ENCODE data around the gene ACTL7B. TPM values are rescaled to one million over a fixed set of nuclear protein-coding genes. Genes with fewer than 3 reads are reported as not detected.

The ACTL7B gene
- total RNA-seq, 1 experiment from 2014 or later, result not detected

DNA sequence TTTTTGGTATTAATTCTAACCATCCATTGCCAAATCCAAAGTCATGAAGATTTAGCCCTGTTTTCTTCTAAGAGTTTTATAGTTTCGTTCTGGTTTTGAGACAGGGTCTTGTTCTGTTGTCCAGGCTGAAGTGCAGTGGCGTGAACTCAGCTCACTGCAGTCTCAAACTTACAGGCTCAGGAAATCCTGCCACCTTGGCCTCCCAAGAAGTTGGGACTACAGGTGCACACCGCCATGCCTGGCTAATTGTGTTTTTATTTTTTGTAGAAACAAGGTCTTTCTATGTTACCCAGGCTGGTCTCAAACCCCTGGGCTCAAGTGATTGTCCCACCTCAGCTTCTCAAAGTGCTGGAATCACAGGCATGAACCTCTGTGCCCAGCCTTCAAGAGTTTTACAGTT lies 27.3 kb upstream of the ACTL7B start:
- Histone ChIP-seq H3K9me3 (replicated peaks) (no peaks in the 10 kb centered on the region), H3K4me1 (replicated peaks) (peaks cover 10% of the 10 kb centered on the region), H3K27ac (no peak overlapping the region), H3K27me3 (replicated peaks) (no peaks in the 10 kb centered on the region), H3K36me3 (peaks cover 12% of the 10 kb centered on the region), H3K4me3 (no peak overlapping the region)
- no peak for DNase-seq (ENCODE audit: low read depth in 1 of 2, low spot score in 2 of 2)

DNA sequence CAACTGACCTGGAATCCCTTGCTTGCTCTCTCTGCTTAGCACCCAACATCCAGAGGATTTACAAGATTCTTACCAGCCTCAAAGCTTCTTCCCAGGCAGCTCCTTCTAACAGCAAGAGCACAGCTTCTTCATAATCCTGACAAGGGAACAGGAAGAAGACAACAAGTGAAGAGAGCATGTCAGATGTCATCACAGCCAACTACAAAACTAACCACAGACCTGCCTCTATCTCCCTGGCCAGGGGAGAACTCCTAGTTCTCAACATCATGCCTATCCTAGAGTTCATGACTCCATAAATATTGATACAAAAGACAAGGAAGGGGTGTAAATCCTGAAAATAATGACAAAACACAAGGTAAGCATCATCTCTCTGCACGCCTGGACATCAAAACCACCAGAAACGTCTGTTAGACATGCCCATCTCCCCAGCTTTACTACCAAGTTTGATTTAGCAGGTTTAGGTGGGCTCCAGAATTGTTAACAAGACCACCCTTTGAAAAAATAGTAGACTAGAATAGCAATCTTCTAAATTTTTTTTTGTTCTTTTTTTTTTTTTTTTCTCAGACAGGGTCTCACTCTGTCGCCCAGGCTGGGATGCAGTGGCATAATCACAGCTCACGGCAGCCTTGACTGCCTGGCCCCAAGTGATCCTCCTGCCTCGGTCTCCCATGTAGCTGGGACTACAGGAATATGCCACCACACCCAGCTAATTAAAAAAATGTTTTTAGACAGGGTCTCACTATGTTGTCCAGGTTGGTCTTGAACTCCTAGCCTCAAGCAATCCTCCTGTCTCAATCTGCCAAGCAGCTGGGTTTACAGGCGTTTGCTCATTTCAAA lies 26.5 kb upstream of the ACTL7B start:
- no peak overlapping the region for H3K27ac ChIP-seq
- no peaks in the 10 kb centered on the region for H3K27me3 ChIP-seq (replicated peaks)
- no peak overlapping the region for H3K4me3 ChIP-seq
- DNase-seq (ENCODE audit: low read depth in 1 of 2, low spot score in 2 of 2), result no peak
- H3K9me3 ChIP-seq (replicated peaks), result no peaks in the 10 kb centered on the region
- H3K36me3 ChIP-seq, result peaks cover 12% of the 10 kb centered on the region
- H3K4me1 ChIP-seq (replicated peaks), result peaks cover 10% of the 10 kb centered on the region

DNA sequence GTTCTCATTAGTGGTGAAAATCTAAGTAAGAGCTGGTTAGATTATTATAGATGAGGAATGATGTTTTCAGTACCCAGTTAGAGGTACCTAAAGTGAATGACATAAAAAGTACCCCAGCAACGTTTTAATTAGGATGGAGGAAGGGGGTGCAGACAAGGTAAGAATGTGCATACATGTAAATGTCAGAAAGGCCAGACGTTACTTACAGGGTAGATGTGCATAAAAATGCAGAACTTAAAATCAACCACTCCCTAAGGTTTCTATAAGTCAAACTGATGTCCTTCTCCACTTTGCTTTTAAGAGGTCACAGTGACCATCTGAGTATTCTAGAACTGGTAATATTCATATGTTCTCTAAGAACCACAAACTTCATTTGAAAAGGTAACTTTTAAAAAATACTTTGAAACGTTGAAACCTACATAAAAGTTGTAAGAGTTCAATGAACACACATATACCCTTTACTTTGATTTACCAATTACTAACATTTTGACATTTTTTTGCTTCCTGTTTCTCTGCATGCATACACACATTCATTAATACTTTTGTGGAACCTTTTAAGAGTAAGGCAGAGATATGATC lies 25.0 kb upstream of the ACTL7B start:
- H3K9me3 ChIP-seq (replicated peaks), result no peaks in the 10 kb centered on the region
- H3K36me3 ChIP-seq, result peaks cover 12% of the 10 kb centered on the region
- DNase-seq (ENCODE audit: low read depth in 1 of 2, low spot score in 2 of 2), result no peak
- H3K4me1 ChIP-seq (replicated peaks), result peaks cover 6% of the 10 kb centered on the region
- H3K27me3 ChIP-seq (replicated peaks), result no peaks in the 10 kb centered on the region
- no peak overlapping the region for H3K27ac ChIP-seq
- no peak overlapping the region for H3K4me3 ChIP-seq

DNA sequence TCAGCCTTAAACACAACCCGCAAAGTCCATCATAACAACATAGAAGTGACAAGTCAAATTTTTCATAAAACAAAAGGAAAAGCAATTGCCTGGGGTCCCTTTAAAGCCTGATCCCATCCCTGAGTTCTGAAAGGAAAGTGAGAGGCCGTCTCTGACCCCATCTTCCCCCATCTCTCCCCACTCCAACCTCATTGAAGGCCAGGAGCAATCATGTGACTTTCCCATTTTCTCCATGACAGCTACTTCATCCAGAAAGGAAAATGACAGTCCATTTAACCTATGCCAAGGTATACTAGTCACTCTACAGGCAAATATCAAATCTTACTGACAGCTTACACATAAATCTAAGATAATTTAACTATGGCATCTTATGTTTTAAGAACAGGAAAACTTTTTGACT lies 21.7 kb upstream of the ACTL7B start:
- Histone ChIP-seq H3K4me3 (no peak overlapping the region), H3K27ac (no peak overlapping the region), H3K27me3 (replicated peaks) (no peaks in the 10 kb centered on the region), H3K4me1 (replicated peaks) (no peaks in the 10 kb centered on the region), H3K9me3 (replicated peaks) (no peaks in the 10 kb centered on the region), H3K36me3 (peaks cover 22% of the 10 kb centered on the region)
- no peak for DNase-seq (ENCODE audit: low read depth in 1 of 2, low spot score in 2 of 2)

DNA sequence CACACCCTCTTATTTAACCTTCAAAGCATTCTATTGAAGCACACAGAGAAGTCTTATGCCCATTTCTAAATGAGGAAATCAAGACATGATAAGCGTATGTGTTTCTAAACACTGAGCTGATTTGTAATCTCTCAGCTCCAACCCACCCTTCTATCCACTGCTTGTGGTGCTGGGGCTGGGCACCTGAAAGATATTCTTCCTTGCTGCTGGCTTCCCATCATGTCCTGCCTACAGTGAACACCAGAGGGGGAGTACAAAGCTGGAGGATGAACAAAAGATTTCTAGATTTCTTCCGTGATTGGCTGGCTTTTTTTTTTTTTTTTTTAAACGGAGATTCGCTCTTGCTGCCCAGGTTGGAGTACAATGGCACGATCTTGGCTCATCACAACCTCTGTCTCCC lies 20.6 kb upstream of the ACTL7B start:
- peaks cover 29% of the 10 kb centered on the region for H3K36me3 ChIP-seq
- H3K4me3 ChIP-seq, result no peak overlapping the region
- no peaks in the 10 kb centered on the region for H3K4me1 ChIP-seq (replicated peaks)
- no peak for DNase-seq (ENCODE audit: low read depth in 1 of 2, low spot score in 2 of 2)
- no peak overlapping the region for H3K27ac ChIP-seq
- no peaks in the 10 kb centered on the region; the same call in 1 of the 2 replicates for H3K9me3 ChIP-seq (replicated peaks)
- H3K27me3 ChIP-seq (replicated peaks), result no peaks in the 10 kb centered on the region

DNA sequence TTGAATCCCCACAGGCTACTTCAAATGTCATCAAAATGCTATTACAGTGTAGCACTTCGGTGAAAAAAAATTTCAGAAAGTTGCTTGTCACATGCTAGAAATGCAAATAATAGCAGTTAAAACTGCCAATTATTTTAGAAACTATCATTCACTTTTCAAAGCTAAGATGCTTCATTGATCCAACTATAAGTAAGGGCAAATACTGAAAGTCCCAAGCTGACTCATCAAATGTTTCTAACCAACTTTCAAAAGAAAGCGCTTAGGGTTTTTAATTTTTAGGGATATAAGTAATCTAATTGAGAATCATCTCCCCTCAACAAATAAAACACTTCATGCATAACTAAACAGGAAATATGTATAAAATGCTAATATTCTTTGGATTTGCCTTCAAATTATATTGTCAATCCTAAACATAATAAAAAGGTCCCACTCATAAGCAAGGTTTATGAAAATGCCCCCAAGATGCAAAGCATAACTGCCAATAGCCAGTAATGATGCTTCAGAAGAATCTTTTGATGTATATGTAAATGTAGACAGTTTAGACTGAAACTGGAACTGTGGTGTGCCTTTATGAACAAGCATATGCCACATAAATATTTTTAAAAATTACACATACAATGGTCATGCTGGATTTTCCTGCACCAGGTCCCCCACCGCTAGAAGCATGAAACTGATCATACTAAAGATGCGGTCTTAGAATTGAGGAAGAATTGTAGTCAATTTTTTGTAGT lies 18.4 kb upstream of the ACTL7B start:
- H3K4me1 ChIP-seq (replicated peaks), result no peaks in the 10 kb centered on the region
- peaks cover 28% of the 10 kb centered on the region for H3K36me3 ChIP-seq

DNA sequence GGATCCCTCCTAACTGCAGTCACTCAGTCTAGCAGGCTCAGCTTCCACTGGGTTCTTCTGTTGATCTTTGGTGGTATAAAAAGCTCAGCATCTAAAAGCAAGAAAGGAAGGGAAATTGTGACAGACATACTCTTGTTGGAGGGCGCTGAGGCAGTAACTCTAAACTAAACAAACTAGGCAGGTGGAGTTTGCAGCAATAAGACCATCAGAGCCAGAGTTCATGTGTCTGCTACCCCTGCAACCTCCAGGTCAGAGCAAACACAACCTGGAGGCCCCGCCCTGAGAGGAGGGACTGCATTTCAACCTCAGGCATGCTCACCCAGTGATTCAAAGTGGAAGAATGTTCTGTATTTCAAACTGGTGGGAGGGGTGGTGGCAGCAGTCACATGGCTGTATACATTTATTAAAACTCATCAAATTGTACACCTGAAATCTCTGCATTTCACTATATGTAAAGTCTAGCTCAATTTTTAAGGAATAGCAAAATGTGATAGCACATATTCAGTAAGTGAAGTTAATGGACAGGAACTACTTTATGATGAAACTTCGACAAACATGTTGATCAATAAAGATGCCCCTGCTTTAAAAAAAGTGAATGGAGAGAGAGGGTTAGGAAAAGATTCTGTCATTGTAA lies 13.4 kb upstream of the ACTL7B start:
- Histone ChIP-seq H3K27me3 (replicated peaks) (no peaks in the 10 kb centered on the region), H3K4me3 (no peak overlapping the region), H3K9me3 (replicated peaks) (no peaks in the 10 kb centered on the region; the same call in 1 of the 2 replicates), H3K27ac (no peak overlapping the region), H3K36me3 (peaks cover 17% of the 10 kb centered on the region), H3K4me1 (replicated peaks) (no peaks in the 10 kb centered on the region)
- DNase-seq (ENCODE audit: low read depth in 1 of 2, low spot score in 2 of 2), result no peak

More for the DNA sequence above, 18.4 kb upstream of the ACTL7B start:
- no peak for DNase-seq (ENCODE audit: low read depth in 1 of 2, low spot score in 2 of 2)
- Histone ChIP-seq H3K9me3 (replicated peaks) (no peaks in the 10 kb centered on the region; the same call in 1 of the 2 replicates), H3K27me3 (replicated peaks) (no peaks in the 10 kb centered on the region), H3K4me3 (no peak overlapping the region), H3K27ac (no peak overlapping the region)

DNA sequence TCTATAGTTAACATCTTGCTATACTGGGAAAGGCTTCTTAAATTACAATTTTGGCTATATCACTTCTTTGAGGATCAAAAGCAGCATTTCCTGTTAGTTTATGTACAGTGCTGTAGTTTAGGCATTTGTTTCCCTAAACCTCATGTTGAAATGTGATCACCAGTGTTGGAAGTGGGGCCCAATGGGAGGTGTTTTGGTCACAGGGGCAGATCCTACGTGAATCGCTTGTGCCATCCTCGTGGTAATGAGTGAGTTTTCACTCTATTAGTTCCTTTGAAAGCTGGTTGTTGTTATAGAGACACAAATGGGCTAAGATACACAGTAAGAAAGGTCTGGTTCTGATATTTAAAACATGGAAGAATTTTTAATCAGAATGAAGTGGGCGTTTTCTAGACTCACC lies 12.0 kb upstream of the ACTL7B start:
- peaks cover 10% of the 10 kb centered on the region for H3K36me3 ChIP-seq
- no peak overlapping the region for H3K4me3 ChIP-seq
- no peak overlapping the region for H3K27ac ChIP-seq
- DNase-seq (ENCODE audit: low read depth in 1 of 2, low spot score in 2 of 2), result no peak
- H3K27me3 ChIP-seq (replicated peaks), result no peaks in the 10 kb centered on the region
- no peaks in the 10 kb centered on the region for H3K4me1 ChIP-seq (replicated peaks)
- H3K9me3 ChIP-seq (replicated peaks), result no peaks in the 10 kb centered on the region; the same call in 1 of the 2 replicates

DNA sequence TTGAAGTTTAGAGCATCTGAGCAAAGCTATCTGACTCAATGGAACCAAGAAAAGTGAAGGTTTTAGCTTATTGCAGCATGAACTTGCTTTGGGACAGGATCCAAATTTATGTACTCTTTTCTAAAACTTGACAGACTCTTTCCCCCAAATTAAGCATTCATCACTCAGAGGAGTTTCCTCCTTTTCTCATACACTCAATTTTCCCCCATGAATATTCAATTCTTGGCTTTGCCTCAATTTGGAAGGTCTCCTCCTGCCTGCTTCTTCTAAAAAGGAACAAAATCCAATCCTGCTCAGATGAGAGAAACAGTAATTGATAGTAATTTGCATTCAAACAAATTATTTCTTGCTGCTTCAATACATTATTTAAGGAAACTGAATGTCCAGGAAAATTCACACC lies 11.3 kb upstream of the ACTL7B start:
- Histone ChIP-seq H3K4me3 (no peak overlapping the region), H3K4me1 (replicated peaks) (no peaks in the 10 kb centered on the region), H3K9me3 (replicated peaks) (no peaks in the 10 kb centered on the region; the same call in 1 of the 2 replicates), H3K27ac (no peak overlapping the region), H3K27me3 (replicated peaks) (no peaks in the 10 kb centered on the region), H3K36me3 (peaks cover 10% of the 10 kb centered on the region)
- no peak for DNase-seq (ENCODE audit: low read depth in 1 of 2, low spot score in 2 of 2)

DNA sequence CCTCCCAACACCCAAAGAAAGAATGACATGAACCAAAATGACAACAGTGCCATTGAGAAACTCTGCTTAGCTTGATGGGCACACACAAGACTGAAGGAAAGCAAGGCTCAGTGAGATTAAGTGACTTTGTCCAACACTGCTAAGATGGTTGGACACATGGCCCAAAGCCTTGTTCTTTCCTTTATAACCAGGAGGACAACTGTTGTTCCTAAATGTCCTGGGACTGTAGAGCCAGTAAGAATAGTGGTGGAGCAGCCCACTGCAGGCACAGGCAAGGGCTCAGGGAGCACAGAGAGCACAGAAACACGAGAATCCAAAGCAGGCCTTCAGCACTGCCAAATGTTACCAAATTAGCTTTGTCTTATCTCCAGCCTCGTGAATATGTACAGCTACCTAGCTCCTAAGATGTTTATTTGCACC lies 10.2 kb upstream of the ACTL7B start:
- DNase-seq (ENCODE audit: low read depth in 1 of 2, low spot score in 2 of 2), result no peak
- Histone ChIP-seq H3K4me1 (replicated peaks) (no peaks in the 10 kb centered on the region), H3K27me3 (replicated peaks) (no peaks in the 10 kb centered on the region), H3K4me3 (no peak overlapping the region), H3K36me3 (peaks cover 3% of the 10 kb centered on the region), H3K9me3 (replicated peaks) (no peaks in the 10 kb centered on the region), H3K27ac (no peak overlapping the region)

DNA sequence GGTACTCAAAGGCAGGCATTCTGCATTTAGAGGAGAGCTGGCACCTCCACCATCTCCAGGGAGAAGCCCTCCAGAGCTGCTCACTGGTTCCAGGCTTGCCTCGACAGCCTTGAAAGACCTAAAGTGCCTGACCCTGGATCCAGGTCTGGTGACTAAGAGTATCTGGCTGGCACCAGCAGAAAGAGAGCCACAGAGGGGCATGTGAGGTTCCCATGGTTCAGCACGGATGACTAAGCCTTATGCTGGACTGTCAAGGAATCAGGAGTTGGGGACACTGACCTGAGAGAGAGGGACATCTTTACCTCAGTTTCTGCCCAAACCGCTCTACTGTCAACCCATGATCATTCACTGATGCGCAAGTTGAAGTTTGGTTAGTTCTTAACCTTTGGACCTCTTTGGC lies 9.3 kb upstream of the ACTL7B start:
- H3K4me1 ChIP-seq (replicated peaks), result no peaks in the 10 kb centered on the region
- H3K4me3 ChIP-seq, result no peak overlapping the region
- H3K36me3 ChIP-seq, result peaks cover under 1% of the 10 kb centered on the region; the same call in 1 of the 2 replicates
- DNase-seq (ENCODE audit: low read depth in 1 of 2, low spot score in 2 of 2), result no peak
- no peak overlapping the region for H3K27ac ChIP-seq
- H3K9me3 ChIP-seq (replicated peaks), result no peaks in the 10 kb centered on the region
- H3K27me3 ChIP-seq (replicated peaks), result no peaks in the 10 kb centered on the region

DNA sequence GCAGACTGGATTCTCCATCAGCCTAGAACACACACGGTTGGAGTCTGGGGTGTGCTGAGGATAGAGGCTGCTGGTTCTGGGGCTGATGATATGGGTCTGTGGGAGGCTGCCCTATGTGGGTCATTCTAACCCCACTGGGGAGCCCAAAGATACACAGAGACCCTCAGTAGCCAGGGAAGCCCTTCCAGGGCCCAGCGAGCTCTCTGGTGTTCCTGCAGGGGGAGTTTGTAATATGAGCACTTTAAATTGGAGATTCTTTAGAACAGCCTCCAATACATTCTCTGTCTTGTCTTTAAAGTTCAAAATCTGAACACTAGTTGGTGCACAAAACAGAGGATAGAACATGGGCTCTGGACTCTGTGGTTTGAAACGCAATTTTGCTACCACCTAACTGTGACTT lies 8.7 kb upstream of the ACTL7B start:
- Histone ChIP-seq H3K36me3 (no peaks in the 10 kb centered on the region), H3K9me3 (replicated peaks) (no peaks in the 10 kb centered on the region), H3K27ac (no peak overlapping the region), H3K27me3 (replicated peaks) (no peaks in the 10 kb centered on the region), H3K4me3 (no peak overlapping the region), H3K4me1 (replicated peaks) (no peaks in the 10 kb centered on the region)
- DNase-seq (ENCODE audit: low read depth in 1 of 2, low spot score in 2 of 2), result no peak

DNA sequence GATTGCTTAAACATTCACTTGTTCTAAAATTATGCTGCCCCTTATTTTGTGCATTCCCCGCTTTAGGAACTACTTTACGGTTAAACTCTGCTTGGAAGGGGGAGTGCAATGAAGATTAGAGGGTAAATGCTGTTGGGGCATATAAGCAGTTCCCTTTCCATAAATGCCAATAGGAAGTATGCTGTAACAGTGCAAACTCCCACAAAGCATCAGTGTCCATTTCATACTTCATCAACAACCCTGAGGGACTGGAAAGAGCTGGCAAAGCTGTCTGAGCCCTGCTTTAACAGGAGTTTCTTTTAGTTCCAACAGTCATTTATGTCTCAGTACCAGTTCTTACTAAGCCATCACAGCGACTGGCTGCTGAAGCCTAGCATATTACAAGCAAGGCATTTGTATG lies 8.1 kb upstream of the ACTL7B start:
- Histone ChIP-seq H3K4me1 (replicated peaks) (no peaks in the 10 kb centered on the region), H3K36me3 (no peaks in the 10 kb centered on the region), H3K4me3 (no peak overlapping the region), H3K27me3 (replicated peaks) (no peaks in the 10 kb centered on the region), H3K27ac (no peak overlapping the region), H3K9me3 (replicated peaks) (no peaks in the 10 kb centered on the region)
- no peak for DNase-seq (ENCODE audit: low read depth in 1 of 2, low spot score in 2 of 2)

All from SJSA1 (cell line).